ENCODE data around the gene CAPN10. TPM values are rescaled to one million over a fixed set of nuclear protein-coding genes. Genes with fewer than 3 reads are reported as not detected.

CAPN10 gene
- total RNA-seq, 1 experiment from 2014 or later, result 20.5 TPM

GRCh38 chr2:240627736-240628506 is 41.4 kb downstream of the CAPN10 start:
- in situ Hi-C loops (cut with HindIII; ENCODE audit: low pct_unique_long_range_greater_than_20kb, low sequenced_read_pairs), result no loop called here
- no peak for DNase-seq (ENCODE audit: low read depth)

GRCh38 chr2:240628507-240628807 is 41.9 kb downstream of the CAPN10 start:
- in situ Hi-C loops (cut with HindIII; ENCODE audit: low pct_unique_long_range_greater_than_20kb, low sequenced_read_pairs), result no loop called here
- DNase-seq (ENCODE audit: low read depth), result no peak

- DNase-seq (ENCODE audit: low read depth), result no peak
- in situ Hi-C loops (cut with HindIII; ENCODE audit: low pct_unique_long_range_greater_than_20kb, low sequenced_read_pairs), result no loop called here
Observed at GRCh38 chr2:240628808-240629618, 42.5 kb downstream of the CAPN10 start.

GRCh38 chr2:240629619-240629967 is 43.1 kb downstream of the CAPN10 start:
- no peak for DNase-seq (ENCODE audit: low read depth)
- in situ Hi-C loops (cut with HindIII; ENCODE audit: low pct_unique_long_range_greater_than_20kb, low sequenced_read_pairs), result no loop called here

DNA sequence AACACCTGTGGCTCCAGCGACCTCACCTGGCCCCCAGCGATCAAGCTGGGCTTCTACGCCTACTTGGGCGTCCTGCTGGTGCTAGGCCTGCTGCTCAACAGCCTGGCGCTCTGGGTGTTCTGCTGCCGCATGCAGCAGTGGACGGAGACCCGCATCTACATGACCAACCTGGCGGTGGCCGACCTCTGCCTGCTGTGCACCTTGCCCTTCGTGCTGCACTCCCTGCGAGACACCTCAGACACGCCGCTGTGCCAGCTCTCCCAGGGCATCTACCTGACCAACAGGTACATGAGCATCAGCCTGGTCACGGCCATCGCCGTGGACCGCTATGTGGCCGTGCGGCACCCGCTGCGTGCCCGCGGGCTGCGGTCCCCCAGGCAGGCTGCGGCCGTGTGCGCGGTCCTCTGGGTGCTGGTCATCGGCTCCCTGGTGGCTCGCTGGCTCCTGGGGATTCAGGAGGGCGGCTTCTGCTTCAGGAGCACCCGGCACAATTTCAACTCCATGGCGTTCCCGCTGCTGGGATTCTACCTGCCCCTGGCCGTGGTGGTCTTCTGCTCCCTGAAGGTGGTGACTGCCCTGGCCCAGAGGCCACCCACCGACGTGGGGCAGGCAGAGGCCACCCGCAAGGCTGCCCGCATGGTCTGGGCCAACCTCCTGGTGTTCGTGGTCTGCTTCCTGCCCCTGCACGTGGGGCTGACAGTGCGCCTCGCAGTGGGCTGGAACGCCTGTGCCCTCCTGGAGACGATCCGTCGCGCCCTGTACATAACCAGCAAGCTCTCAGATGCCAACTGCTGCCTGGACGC is 43.6 kb downstream of the CAPN10 start:
- no peak for DNase-seq (ENCODE audit: low read depth)
- in situ Hi-C loops (cut with HindIII; ENCODE audit: low pct_unique_long_range_greater_than_20kb, low sequenced_read_pairs), result no loop called here

- in situ Hi-C loops (cut with HindIII; ENCODE audit: low pct_unique_long_range_greater_than_20kb, low sequenced_read_pairs), result no loop called here
- no peak for DNase-seq (ENCODE audit: low read depth)
Observed at GRCh38 chr2:240630771-240631547, 44.4 kb downstream of the CAPN10 start.

GRCh38 chr2:240631548-240632305 is 45.2 kb downstream of the CAPN10 start:
- DNase-seq (ENCODE audit: low read depth), result no peak
- in situ Hi-C loops (cut with HindIII; ENCODE audit: low pct_unique_long_range_greater_than_20kb, low sequenced_read_pairs), result no loop called here

DNA sequence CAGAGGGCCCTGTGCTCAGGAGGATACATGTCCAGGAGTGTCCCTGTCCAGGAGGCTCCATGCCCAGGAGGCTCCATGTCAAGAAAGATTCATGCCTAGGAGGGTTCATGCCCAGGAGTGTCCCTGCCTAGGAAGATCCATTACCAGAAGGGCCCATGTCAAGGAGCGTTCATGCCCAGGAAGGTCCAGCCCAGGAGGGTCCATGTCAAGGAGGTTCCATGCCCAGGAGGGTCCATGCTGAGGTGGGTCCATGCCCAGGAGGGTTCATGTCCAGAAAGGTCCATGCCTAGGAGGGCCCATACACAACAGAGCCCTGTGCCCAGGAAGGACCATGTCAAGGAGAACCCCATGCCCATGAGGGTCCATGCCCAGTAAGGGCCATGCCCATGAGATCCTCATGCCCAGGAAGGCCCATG is 45.8 kb downstream of the CAPN10 start:
- DNase-seq (ENCODE audit: low read depth), result no peak
- in situ Hi-C loops (cut with HindIII; ENCODE audit: low pct_unique_long_range_greater_than_20kb, low sequenced_read_pairs), result no loop called here

DNA sequence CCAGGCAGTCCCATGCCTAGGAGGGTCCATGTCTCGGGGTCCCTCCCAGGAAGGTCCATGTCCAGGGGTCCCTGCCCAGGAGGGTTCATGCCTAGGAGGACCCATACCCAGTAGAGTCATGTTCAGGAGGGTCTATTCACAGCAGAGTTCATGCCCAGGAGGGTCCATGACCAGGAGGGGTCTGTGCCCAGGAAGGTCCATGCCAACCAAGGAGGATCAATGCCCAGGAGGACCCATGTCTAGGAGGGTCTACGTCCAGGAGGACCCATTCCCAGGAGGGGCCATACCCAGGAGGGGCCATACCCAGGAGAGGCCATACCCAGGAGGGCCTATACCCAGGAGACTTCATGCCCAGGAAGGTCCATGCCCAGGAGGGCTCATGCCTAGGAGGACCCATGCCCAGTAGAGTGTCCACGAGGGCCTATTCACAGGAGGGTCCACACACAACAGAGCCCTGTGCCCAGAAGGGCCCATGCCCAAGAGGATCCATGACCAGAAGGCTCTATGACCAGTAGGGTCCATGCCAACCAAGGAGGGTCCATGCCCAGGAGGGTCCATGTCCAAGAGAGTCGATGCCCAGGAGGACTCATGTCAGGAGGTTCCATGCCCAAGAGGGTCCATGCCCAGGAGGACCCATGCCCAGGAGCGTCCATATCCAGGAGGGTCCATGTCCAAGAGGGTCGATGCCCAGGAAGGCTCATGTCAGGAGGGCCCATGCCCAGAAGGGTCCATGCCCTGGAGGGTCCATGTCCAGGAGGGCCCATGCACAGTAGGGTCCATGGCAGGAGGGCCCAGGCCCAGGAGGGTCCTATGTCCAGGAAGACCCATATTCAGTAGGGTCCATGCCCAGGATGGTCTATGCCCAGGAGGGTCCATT is 48.8 kb downstream of the CAPN10 start:
- in situ Hi-C loops (cut with HindIII; ENCODE audit: low pct_unique_long_range_greater_than_20kb, low sequenced_read_pairs), result no loop called here
- no peak for DNase-seq (ENCODE audit: low read depth)

GRCh38 chr2:240635998-240636547 is 49.5 kb downstream of the CAPN10 start:
- DNase-seq (ENCODE audit: low read depth), result no peak
- in situ Hi-C loops (cut with HindIII; ENCODE audit: low pct_unique_long_range_greater_than_20kb, low sequenced_read_pairs), result no loop called here

- in situ Hi-C loops (cut with HindIII; ENCODE audit: low pct_unique_long_range_greater_than_20kb, low sequenced_read_pairs), result no loop called here
Observed at GRCh38 chr2:240636563-240637115, 50.1 kb downstream of the CAPN10 start.

DNA sequence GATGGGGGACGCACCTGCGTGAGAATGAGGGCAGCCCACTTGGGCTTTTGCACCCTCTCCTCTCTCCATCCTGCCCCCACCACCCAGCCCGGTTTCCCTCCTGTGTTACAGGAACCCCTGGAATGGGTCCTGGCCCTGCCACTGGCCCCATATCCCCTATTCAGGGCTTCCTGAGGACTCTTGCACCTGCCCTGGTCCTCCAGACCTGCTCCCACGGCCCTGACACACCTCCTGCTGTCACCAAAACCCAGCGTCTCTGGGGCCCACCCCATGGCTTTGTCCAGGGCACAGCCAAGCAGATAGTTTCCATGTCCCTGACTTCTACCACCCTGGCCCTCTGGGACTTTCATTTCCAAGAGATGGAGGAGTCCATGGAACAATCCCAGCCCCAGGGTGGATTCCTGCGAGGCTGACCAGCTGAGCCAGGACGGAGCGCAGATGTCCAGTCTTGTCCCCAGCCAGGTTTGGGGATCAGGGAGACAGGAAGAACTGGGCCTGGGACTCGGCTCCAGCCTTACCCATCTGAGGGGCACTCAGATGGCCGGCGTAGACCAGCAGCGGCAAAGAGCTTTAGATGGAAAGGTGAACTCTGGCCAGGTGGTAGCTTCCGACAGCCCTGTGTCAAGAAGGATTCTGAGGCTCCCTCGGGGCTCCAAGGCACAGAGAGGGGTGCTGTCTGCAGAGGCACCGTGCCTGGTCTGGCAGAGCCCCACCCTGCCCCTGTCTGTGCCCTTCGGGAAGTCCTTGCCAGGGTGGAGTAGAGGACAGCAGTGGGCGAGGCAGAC is 50.8 kb downstream of the CAPN10 start:
- no peak for DNase-seq (ENCODE audit: low read depth)
- in situ Hi-C loops (cut with HindIII; ENCODE audit: low pct_unique_long_range_greater_than_20kb, low sequenced_read_pairs), result no loop called here

More at GRCh38 chr2:240636563-240637115, 50.1 kb downstream of the CAPN10 start:
- no peak for DNase-seq (ENCODE audit: low read depth)

GRCh38 chr2:240637901-240638345 is 51.4 kb downstream of the CAPN10 start:
- in situ Hi-C loops (cut with HindIII; ENCODE audit: low pct_unique_long_range_greater_than_20kb, low sequenced_read_pairs), result no loop called here
- no peak for DNase-seq (ENCODE audit: low read depth)

GRCh38 chr2:240638512-240639160 is 52.1 kb downstream of the CAPN10 start:
- in situ Hi-C loops (cut with HindIII; ENCODE audit: low pct_unique_long_range_greater_than_20kb, low sequenced_read_pairs), result no loop called here
- DNase-seq (ENCODE audit: low read depth), result no peak

DNA sequence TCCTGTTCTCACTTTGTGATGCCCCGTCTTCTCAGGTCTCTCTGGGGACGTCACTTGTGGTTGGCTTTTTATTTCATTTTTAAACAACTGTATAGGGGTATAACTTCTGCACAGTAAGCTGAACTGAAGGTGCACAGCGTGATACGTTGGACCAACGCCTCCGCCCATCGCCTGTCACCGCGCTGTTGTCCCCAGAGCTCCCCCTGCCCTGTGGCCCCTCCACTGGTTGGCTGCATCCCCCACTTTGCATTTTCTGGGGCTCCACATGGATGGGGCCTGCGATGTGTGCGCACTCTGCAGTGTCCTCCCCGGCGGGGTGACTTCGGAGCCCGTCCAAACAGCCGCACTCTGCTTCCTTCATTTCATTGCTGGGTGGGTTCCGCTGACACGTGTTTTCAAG is 53.0 kb downstream of the CAPN10 start:
- in situ Hi-C loops (cut with HindIII; ENCODE audit: low pct_unique_long_range_greater_than_20kb, low sequenced_read_pairs), result no loop called here
- DNase-seq (ENCODE audit: low read depth), result no peak

Data from Caki2 (cell line).